HG02852 (cell line): ENCODE results near the gene DGKZ.

Source experiments
- ATAC-seq: cut with Tn5 transposase; IDR thresholded peaks from one replicate; pipeline ENCODE4 v1.9.1; 2021; ENCODE audit warnings: mild to moderate bottlenecking, moderate library complexity; ENCODE audit not compliant: unreplicated experiment

The DGKZ gene

DNA sequence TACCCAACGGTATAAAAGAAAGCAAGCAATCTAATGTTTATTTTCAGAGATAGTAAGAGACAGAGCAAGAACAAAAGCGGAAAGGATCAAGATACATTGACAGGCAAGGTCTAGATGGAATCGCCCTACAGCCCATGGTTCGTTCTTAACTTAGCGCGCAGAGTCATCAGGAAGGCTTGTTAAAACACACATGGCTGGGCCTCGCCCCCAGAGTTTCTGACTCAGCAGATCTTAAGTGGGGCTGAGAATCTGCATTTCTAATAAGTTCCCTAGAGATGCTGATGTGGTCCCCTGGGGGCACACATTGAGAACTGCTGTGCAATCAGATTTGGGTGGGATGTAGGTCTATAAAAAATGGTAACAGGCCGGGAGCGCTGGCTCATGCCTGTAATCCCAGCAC is 80.1 kb downstream of the DGKZ start:
- ATAC-seq = no peak

DNA sequence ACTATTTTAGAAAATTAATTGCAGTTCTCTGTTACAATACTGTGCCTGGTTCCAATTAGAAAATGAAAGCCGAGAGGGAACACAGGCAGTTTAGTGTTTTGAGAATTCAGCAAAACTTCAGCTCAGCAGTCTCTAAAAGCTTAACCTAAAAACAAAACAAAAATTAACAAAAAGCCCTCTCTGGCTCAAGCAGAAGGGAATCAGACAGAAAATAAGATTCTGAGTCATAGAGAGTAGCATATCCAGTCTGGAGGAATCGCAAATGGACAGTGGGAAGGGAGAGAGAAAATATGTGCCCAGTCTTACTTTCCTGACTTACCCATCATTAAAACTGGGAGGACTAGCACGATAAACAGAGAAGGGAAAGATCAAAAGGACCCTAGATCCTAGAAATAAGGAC is 82.5 kb downstream of the DGKZ start:
- no peak for ATAC-seq
